HG03378 (cell line): ENCODE data around the gene TTLL3.

Source experiments
- ATAC-seq: cut with Tn5 transposase; IDR thresholded peaks from one replicate; pipeline ENCODE4 v1.9.1; 2021; ENCODE audit warnings: mild to moderate bottlenecking, moderate library complexity; ENCODE audit not compliant: unreplicated experiment

TTLL3 gene

DNA sequence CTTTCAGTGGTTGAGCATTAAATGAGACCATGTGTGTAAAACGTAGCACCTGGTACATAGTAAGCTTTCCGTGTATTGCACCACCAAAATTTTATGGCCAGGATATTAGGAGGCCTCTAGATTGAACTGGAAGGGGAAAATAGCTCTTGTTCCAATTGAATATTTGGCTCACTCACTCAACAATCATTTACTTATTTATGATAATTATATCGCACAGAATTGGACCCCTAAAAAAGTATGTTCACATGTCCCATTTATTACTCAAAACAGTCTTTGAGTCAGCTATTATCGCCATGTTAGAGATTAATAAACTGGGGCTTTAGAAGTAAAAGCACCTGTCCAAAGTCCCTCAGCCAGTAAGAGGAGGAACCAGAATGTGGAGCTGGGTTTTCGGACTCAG lies 5.1 kb upstream of the TTLL3 start:
- no peak for ATAC-seq

DNA sequence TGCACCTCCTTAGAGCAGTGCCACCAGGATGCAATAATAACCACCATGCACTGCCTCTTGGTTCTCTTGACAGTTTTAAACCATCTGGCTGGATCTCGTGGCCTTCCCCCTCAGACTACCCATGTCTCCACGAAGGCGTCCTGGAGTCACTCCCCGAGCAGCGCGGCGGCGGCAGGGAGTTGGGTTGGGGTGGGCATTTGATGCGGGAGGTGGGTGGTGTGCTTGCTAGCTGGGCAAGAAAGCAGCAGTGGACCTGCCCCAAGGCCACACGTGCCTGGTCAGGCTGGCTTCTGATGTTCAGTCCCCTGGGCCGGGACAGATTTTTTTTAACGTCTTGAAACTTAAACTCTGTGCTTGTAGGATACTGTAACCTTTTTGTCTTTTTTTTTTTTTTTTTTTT lies 3.9 kb upstream of the TTLL3 start:
- ATAC-seq: no peak

DNA sequence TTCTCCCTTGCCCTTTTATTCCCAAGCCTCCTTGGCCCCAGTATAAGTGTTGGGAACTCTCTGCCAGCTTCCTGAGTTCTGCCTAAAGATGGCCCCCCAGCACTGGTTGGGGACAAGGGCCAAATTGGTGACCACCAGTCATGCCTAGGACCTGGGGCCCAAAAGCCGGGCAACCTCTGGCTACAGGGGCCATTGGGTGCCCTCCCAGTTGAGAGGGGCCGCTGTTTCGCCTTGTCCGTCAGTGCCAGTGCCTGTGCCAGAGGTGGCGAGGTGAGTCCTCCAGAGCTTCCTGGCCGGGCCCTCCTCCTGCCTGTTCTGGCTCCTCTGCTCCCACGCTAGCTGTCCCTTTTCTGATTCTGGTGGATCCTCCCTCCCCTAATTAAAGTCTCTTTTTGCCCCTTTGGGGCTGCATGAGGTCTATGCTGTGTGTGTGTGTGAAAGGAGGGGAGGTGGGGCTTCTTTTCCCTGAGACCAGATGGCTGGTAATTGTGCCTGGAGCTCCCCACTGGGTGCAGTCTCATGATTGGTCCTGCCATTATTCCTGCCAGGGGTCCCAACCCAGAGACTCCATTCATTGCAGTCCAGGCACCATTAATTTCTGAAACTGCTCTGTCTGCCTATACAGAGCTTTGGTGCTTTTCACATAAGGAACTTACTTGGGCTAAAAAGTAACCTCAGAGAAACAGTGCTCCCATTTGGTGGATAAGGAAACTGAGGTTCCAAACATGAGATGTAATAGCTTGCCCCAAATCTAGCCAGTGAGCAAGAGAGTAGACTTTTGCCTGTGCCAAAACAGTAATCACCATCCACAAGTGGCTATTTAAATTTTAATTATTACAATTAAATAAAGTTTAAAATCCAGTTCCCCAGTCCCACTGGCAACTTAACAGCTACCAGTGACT lies 3.1 kb upstream of the TTLL3 start:
- no peak for ATAC-seq

DNA sequence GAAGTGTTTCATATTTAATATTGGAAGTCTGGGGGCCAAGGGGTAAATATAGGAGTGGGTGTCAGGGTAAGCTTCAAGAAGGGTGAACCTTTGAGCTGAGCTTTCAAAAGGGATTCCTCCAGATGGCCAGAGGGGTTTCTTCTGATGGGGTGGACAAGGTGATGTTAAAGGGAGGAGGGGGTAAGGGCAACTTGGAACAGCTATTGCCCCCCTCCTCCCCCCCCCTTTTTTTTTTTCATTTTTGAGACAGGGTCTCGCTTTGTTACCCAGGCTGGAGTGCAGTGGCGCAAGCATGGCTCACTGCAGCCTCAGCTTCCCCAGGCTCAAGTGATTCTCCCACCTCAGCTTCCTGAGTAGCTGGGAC lies 2.1 kb upstream of the TTLL3 start:
- no peak for ATAC-seq

DNA sequence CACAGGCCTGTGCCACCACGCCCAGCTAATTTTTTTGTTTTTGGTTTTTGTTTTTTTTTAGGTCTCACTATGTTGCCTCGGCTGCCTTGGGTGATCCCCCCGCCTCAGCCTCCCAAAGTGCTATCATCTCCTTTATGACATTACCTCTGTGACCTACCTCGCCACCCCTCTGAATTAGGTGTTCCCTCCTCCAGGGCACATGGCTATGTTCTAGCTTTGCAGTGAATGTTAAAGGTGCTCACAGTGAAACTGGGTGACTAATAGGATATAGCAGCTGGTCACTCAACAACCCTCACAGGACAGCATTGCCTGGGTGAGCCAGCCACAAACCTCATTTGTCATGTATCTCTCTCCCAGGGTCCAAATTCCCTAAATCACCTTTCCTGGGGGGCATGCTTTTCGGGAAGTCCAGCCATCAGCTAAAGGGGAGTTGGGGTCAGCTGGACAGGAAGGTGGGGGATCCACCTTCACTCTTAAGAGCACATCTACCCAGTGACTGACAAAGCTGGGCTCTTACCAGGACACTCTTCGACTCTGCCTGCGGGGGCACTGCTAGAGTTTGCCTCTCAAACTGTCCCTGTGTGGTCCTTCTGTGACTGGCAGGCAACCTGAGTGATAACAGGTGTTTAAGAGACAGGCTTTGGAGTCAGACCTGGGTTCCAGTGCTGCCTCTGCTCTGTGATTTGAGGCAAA lies 1.6 kb upstream of the TTLL3 start:
- peak; percentile 69 for ATAC-seq

DNA sequence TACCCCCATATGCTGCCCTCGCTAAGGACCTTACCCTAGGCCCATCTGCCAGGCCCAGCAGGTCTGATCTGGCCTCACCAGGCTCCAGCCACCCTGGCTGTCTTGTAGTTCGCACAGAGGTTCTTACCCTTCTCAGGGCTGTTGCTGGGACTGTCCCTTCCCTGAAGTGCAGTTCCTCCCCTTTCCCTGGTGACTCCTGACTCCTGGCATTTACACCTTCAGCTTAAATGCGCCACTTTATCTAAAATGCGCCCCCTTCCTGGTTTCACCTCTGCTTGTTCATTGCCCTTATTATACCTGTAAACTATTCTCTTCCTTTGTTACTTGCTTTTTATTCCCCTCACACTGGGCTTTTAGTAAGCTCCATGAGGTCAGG lies 835 bp upstream of the TTLL3 start:
- ATAC-seq: no peak

DNA sequence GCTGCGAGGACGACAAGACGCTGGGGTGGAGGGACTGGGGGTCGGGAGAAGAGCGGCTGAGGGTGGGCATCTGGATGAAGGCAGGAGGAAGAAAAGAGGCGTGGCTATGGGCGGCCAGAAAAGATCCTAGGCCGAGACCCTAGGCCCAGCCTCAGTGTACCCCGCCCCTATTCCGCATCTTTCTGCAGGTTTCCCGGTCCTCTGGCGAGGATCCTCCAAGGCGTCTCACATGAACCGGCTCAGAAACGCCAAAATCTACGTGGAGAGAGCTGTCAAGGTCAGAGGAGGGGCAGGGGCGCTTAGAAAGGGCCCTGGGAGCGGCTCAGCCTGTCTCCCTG lies 340 bp downstream of the TTLL3 start:
- ATAC-seq: no peak

DNA sequence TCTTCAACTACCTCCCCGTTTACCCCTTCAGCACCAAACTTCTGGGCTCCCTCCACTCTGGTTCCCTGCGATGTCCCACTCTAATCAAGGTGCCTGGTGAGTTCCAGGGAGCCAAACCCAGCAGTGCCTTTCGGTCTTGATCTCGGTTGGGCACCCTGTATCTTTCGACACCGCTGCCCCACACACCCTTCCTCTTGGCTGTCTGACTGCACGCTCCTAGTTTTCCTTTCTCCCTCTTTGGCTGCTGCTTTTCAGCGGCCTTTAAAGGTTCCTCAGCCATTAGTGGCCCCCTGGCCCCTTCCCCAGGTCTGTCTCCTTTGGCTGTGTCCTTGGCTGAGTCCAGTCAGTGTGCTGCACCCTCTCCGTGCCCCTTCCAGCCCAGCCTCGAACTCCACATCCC lies 784 bp downstream of the TTLL3 start:
- ATAC-seq: no peak

DNA sequence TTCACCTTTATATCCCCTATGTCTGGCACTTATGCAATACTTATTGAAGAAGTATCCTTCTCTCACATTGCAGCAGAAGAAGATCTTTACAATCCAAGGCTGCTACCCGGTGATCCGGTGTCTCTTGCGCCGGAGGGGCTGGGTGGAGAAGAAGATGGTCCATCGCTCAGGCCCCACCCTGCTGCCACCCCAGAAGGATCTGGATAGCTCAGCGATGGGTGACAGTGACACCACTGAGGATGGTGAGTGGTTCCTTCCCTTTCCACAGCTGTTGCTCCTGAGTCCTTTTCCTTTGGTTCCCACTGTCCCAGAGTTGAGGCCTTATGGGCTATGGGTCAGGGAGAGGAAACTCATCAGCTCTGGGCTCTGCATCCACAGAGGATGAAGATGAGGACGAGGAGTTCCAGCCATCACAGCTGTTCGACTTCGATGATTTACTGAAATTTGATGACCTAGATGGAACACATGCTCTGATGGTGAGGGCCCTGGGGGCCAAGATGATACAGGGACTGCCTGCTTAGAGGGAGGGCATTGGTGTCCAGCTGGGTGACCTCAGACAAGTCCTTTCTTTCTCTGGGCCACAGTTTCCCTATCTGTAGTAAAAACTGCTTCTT lies 2.9 kb downstream of the TTLL3 start:
- no peak for ATAC-seq

DNA sequence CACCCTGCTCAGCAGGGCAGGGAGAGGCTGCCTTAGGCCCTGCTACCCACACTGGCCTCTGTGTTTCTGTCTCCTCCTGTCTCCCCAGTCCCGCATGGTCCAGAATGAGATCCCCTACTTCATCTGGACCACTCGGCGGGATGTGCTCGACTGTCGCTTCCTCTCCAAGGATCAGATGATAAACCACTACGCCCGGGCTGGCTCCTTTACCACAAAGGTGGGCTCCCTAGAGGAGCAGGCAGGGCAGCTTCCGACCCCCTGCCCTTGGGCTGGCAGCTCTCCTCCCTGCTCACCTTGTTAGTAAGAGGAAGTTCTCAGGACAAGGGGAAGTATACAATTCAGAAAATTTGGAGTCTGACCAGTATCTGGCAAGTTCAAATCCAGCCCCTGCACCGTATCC lies 5.9 kb downstream of the TTLL3 start:
- ATAC-seq: no peak

DNA sequence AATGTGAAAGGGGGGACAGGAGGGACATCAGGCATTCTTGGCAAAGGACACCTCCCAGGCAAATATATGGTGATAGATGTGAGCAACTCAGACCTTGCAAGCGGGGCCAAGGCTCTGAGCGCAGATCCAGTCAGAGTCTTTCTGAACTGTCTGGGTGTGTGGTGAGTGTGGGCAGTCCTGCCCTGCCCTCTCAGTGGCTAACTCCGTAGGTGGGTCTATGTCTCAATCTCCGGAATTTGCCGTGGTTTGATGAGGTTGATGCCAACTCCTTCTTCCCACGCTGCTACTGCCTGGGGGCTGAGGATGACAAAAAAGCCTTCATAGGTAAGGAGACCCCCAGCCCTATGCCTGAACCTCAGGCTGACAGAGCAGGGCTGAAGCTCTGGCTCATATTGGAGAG lies 7.4 kb downstream of the TTLL3 start:
- ATAC-seq: no peak

DNA sequence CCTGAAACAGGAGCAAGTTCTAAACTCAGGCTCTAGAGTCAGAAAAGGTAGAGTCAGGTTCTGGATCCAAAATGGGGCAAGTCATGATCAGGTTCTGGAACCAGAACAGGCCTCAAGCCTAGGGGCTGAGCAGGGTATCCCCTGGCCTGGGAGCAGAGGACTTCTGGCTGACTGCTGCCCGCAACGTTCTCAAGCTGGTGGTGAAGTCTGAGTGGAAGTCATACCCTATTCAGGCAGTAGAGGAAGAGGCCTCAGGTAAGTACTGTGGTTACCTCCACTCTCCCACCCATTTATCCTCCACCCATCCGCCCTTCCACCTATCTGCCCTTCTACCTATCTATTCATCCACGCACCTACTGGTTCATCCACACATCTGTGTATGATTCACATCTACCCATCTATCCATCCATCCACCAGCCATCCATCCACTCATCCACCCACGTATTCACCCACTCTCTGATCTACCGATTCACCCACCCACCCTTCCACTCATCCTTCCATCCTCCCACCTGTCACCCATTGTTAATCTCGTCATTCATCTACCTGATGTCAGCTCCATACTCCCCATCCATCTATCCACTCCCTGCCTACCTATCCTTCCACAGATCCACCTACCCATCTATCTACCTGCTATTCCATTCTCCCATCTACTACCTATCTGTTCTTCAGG lies 8.7 kb downstream of the TTLL3 start:
- ATAC-seq: no peak

DNA sequence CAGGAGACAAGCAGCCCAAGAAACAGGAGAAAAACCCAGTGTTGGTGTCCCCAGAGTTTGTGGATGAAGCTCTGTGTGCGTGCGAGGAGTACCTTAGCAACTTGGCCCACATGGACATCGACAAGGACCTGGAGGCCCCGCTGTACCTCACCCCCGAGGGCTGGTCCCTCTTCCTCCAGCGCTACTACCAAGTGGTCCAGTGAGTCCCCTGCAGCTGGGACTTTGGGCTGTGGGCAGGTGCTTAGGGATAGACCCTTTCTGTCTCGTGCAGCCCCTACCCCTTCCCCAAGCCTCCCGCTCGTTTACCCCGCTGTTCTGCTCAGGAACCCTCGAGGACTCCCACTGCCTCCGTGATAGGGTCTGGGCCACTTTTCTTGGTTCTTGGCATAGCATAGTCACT lies 10.5 kb downstream of the TTLL3 start:
- ATAC-seq: no peak

DNA sequence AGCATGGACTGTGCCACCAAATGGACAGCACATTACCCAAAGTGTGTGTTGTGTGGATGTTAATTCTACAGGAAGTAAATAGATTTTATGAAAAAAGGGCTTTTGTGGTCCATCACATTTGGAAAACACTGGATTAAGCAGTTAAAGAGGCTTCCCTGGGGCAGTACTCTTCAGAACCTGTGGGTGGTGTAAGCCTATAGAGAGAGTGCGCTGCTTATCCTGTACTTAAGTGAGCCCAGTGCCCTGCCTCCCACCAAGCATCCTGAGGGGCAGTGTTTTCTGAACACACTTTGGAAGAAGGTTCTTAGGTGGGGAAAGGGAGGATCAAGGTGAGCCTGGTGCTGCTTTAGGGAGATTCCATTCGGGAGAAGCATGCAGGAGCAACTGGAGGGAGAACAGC lies 10.9 kb downstream of the TTLL3 start:
- ATAC-seq: no peak

DNA sequence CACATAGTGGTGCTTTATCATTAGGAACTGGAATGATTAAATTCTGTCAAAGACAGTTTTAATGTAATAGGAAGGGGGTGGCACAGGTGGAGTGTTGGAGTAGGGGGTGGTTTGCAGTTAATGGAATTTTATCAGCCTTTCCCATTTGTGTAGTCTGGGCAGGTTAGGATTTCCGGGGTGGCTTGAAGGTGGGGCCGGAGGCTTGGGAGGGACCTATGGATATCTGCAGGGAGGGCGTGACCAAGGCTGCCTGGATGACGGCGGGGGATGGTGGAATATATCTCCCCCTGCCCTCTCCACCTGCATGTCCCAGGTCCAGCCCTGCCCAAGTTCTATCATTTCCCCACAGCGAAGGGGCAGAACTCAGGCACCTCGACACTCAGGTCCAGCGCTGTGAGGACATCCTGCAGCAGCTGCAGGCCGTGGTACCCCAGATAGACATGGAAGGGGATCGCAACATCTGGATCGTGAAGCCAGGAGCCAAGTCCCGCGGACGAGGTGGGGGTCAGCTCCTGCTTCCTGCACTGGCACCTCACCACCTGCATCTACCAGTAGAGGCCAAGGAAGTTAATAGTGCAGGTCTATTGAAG lies 15.5 kb downstream of the TTLL3 start:
- ATAC-seq: no peak

DNA sequence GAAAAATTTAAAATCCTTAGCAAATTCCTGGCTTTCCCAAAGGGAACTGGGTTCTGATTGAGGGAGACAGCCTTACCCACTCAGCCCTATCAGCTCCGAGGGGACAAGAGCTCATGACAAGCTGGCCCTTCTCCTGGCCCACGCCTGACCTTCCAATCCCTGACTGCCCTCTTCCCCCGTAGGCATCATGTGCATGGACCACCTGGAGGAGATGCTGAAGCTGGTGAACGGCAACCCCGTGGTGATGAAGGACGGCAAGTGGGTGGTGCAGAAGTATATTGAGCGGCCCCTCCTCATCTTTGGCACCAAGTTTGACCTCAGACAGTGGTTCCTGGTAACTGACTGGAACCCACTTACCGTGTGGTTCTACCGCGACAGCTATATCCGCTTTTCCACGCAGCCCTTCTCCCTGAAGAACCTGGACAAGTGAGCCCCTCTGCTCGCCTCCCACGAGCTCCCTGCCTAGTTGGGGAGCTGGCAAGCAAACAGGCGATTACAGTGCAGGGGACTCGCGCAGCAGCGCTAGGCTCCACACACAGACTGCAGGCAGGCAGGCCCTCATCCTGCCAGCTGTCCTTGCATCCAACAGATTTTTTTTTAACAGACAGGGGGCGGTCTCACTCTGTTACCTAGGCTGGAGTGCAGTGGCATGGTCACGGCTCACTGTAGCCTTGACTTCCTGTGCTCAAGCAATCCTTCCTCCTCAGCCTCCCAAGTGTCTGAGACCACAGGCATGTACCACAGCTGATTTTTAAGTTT lies 16.9 kb downstream of the TTLL3 start:
- no peak for ATAC-seq

DNA sequence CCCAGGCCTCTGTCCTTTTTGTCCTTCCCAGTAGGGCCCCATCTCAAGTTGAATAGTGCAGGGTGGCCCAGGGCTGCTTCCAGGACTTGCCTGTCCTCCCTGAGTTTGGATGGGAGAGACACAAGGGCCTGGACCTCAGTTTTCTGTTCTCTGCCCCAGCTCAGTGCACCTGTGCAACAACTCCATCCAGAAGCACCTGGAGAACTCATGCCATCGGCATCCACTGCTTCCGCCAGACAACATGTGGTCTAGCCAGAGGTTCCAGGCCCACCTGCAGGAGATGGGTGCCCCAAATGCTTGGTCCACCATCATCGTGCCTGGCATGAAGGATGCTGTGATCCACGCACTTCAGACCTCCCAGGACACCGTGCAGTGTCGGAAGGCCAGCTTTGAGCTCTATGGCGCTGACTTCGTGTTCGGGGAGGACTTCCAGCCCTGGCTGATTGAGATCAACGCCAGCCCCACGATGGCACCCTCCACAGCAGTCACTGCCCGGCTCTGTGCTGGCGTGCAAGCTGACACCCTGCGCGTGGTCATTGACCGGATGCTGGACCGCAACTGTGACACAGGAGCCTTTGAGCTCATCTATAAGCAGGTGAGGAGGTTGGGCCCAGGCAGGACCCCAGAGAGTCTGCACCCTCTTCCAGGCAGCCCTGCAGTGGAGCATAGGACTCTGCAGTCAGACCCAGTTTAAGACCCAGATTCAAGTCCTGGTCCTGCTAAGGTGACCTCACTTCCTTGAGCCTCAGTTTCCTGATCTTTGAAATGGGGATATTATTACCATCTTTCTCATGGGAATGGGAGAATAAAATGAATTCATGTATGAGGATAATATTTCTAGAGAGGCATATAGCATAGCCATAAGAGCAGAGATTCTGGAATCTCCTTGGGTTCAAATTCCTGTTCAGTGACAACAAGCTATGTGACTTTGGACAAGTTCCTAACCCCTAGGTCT lies 19.0 kb downstream of the TTLL3 start:
- no peak for ATAC-seq

DNA sequence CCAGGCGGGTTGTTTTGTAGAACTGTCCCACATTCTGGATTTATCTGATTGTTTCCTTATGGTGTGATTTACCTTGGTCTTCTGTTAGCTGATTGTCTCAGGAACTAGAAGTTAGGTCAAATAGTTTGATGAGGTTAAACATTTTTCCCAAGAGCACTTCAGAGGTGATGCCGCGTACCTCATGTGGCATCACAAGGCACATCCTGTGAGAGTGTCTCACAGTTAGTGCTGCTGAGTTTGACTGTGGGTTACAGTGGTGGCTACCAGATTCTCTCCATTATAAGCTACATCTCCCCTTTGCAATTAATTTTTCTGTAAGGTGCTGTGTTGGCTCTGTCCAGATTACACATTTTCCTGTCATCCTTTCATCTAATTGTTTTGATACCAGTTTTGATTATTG lies 21.2 kb downstream of the TTLL3 start:
- ATAC-seq: no peak

DNA sequence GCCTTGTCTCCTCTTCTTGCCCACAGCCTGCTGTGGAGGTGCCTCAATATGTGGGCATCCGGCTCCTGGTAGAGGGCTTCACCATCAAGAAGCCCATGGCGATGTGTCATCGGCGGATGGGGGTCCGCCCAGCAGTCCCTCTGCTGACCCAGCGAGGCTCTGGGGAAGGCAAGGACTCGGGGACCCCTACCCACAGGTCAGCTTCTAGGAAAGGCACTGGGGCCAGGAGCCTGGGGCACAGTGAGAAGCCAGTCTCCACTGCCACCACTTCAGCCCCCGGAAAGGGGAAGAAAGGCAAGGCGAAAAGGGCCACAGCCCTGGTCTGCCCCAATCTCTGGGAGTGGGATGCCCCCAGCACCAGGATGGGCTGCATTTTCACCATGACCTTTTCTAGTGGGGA lies 23.0 kb downstream of the TTLL3 start:
- no peak for ATAC-seq
